GM11168 (cell line): ENCODE measurements around the gene TAS2R43.
"Not testable (repeated sequence)": the region's sequence is repeated elsewhere in the genome, so short reads cannot be mapped to it uniquely, and the experiment has no call there.

Source experiments
- in situ Hi-C: fragments of 300-500 bp; cut with MboI; formaldehyde crosslinking; loops from one replicate; pipeline ENCODE4 v1.12.0; 2022; ENCODE audit warnings: low sequenced_read_pairs; ENCODE audit not compliant: unreplicated experiment

The TAS2R43 gene, protein sequence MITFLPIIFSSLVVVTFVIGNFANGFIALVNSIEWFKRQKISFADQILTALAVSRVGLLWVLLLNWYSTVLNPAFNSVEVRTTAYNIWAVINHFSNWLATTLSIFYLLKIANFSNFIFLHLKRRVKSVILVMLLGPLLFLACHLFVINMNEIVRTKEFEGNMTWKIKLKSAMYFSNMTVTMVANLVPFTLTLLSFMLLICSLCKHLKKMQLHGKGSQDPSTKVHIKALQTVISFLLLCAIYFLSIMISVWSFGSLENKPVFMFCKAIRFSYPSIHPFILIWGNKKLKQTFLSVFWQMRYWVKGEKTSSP

DNA sequence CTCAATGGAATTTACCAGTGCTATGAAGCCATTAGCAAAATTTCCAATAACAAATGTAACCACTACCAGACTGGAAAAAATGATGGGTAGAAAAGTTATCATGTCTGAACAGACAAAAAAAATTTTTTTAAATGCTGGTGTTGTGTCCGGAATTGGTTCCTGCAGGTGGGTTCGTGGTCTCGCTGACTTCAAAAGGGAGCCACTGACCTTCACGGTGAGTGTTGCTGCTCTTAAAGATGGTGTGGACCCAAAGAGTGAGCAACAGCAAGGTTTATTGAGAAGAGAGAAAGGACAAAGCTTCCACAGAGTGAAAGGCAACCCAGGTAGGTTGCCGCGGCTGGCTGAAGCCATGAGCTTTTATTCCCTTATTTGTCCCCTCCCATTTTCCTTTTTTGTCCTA lies at the start of gene TAS2R43:
TSS of gene TAS2R43 (minus strand) at position 186 of the 400 bp plus-strand sequence. CDS start at position 102, 84 bp downstream.
- in situ Hi-C loops = no loop called here

DNA sequence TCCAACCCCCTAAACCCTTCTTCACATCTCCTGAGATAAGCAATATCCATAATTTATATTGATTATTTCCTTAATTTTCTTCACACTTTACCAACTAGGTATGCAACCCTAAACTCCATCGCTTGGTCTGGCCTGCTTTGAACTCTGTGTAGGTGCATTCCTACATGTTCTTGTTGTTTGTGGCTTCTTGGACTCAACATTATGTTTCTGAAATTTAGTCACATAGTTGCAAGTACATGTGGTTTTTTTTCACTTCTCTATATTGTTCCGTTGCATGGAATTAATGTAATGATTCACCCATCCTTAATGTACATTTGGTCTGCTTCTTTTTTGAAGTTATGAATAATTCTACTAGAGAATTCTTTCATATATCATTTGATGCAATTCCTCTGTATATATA lies 44.0 kb upstream of the TAS2R43 start:
- in situ Hi-C loops = no loop called here

DNA sequence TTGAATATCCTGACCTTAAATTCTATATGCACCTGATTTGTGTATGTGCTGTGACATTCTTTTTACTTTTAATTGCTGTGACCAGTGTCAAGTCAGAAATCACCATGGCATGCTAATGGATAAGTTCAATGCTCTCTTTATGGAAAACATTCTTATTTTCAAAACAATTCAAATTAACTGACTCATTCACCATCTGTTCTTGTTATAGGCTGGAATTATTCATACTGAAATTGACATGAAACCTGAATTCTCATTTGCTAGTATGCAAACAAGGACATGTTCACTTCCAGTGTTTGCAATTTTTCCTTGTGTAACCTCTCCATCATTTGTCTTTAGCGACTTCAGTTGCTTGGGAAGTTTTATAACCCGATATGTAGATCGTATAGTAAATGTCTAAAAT lies 42.2 kb upstream of the TAS2R43 start, which contains the start of gene TAS2R30:
TSS of gene TAS2R30 (minus strand) at position 340 of the 400 bp plus-strand sequence. CDS start 400 bp downstream, outside the sequence.
- in situ Hi-C loops = no loop called here

DNA sequence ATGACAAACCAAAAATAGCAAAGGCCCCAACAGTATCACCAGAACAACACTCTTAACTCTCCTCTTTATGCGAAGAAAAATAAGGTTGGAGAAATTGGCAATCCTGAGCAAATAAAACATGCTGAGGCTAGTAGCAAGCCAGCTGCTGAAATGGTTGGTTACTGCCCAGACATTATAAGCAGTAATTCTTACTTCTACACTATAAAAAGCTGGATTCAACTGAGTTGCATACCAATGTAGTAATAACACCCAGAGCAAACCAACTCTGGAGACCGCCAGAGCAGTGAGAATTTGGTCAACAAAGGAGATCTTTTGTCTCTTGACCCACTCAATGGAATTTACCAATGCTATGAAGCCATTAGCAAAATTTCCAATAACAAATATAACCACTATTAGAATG lies 41.7 kb upstream of the TAS2R43 start:
- in situ Hi-C loops = no loop called here

DNA sequence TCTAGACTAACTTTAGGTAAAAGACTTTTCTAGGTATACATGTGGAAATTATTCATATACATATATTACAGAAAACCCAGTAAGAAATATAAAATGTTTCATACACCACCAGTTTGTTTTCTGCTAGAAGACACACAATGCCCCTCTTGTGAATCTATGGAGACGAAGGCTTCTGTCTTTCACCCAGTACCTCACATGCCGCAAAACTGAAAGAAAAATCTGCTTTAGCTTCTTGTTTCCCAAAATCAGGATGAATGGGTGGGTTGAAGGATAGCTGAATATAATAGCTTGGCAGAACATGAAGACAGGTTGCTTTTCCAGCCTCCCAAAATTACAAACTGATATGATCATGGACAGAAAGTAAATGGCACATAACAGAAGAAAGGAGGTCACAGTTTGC lies 41.0 kb upstream of the TAS2R43 start:
- in situ Hi-C loops = no loop called here

DNA sequence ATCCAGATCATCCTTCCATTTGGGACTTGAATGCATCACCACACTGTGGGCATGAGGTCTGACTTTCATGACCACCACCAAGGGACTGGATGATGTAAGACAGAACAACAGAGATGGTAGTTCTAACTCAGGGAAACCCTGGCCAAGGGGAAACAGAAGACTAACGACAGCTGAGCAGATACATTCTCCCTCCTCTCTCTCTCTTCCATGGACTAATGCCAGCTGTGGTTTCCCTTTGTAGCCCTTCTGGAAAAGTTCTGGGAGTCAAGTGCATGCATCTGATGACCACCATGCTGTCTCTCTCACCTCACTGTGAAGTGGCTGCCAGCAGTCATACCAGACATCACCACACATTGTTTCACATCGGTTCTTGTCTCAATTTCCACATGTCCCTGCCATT lies 38.9 kb upstream of the TAS2R43 start:
- in situ Hi-C loops = no loop called here

DNA sequence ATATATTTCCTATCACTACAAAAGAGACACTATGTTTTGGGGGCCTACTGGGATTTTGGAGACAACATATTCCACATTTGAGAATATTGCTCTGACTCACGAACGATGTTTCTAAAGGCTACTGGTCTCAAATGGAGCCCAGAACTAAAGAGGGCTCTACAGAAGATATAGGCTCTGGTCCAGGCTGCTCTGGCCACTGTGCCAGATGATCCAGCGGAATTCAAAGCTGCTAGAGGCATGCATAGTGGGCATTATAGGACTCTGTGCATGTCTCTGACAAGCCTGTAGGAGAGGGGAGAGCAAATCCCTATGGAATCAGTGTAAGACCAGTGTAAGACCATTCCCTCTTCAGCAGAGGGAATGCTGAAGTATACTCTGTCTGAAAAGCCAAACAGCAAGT lies 38.3 kb upstream of the TAS2R43 start:
- in situ Hi-C loops = no loop called here

DNA sequence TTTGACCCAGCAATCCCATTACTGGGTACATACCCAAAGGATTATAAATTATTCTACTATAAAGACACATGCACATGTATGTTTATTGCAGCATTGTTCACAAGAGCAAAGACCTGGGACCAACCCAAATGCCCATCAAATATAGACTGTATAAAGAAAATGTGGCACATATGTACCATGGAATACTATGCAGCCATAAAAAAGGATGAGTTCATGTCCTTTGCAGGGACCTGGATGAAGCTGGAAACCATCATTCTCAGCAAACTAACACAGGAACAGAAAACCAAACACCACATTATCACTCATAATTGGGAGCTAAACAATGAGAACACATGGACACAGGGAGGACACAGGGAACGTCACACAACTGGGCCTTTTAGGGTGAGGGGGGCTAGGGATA lies 22.0 kb upstream of the TAS2R43 start:
- in situ Hi-C loops = not testable (repeated sequence)

DNA sequence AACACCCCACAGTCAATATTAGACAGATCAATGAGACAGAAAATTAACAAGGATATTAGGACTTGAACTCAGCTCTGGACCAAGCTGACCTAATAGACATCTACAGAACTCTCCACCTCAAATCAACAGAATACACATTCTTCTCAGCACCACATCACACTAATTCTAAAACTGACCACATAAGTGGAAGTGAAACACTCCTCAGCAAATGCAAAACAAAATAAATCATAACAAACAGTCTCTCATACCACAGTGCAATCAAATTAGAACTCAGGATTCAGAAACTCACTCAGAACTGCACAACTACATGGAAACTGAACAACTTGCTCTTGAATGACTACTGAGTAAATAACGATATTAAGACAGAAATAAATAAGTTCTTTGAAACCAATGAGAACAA lies 19.1 kb upstream of the TAS2R43 start:
- in situ Hi-C loops = not testable (repeated sequence)

DNA sequence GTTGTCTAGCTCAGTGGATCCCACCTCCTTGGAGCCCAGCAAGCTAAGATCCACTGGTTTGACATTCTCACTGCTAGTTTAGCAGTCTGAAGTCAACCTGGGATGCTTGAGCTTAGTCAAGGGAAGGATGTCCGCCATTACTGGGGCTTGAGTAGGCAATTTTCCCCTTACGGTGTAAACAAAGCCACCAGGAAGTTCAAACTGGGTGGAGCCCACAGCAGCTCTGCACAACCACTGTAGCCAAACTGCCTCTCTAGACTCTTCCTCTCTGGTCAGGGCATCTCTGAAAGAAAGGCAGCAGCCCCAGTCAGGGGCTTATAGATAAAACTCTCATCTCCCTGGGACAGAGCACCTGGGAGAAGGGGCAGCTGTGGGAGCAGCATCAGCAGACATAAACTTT lies 16.7 kb upstream of the TAS2R43 start:
- in situ Hi-C loops = no loop called here

DNA sequence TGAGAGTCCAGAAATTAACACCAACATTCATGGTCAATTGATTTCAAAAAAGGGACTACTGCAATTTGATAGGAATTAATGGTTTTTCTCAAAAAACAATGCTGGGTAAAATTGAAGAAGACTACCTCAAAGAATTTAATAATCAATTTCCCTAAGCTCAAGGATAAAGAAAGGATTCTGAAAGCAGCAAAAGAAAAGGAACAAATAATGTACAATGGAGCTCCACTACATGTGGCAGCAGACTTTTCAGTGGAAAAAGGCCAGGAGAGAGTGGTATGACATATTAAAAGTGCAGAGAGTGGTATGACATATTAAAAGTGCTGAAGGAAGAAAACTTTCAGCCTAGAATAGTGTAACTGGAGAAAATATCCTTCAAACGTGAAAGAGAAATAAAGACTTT lies 15.6 kb upstream of the TAS2R43 start:
- in situ Hi-C loops = no loop called here

DNA sequence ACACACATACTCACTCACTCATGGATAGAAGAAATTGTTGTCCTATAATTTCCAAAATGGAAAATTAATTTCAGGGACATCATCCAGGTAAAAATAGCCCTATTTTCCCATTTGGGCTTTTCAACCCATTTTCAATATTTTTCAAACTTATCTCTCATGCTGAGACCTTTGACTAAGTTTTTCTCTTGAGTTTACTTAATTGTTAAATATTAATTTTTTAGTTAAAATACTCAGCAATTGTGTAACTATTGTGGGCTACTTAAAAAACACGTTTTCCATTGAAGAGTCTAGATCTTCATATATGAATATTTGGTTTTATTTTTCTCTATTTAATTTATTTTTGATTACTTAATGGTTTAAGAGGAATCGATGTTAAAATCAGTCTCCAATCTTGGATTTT lies 14.2 kb upstream of the TAS2R43 start:
- in situ Hi-C loops = no loop called here

DNA sequence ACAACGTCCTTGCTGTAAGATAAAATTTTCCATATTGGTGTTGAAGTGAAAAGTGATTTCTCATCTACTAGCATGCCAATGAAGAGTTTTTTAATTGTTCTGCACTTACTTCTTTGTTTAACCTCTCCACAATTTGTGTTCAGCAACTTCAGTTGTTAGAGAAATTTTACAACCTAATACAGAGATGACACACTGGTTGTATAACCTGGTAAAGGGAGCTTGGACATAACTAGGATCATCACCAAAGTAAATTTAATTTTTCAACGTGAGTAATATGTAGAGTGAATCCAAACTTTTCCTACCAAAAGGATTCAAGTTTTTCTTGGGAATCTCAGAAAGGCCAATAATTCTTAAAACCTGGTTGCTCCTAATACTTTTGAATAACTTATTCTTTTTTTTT lies 13.4 kb upstream of the TAS2R43 start:
- in situ Hi-C loops = no loop called here

DNA sequence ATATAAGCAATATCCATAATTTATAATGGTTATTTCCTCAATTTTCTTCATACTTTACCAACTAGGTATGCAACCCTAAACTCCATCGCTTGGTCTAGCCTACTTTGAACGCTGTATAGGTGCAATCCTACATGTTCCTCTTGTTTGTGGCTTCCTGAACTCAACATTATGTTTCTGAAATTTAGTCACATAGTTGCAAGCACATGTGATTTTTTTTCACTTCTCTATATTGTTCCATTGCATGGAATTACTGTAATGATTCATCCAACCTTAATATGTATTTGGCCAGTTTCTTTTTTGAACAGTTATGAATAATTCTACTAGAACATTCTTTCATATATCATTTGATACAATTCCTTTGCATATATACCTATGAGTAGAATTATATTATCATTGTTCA lies 2.8 kb upstream of the TAS2R43 start:
- in situ Hi-C loops = not testable (repeated sequence)

DNA sequence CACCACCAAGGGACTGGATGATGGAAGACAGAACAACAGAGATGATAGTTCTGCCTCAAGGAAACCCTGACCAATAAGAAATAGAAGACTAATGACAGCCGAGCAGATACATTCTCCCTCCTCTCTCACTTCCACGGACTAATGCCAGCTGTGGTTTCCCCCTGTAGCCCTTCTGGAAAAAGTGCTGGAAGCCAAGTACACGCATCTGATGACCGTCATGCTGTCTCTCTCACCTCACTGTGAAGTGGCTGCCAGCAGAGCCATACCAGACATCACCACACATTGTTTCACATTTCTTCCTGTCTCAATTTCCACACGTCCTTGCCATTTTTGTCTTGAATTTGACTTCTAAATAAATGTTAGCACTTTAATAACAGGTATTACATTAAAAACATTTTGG lies 2.9 kb downstream of the TAS2R43 start:
- in situ Hi-C loops = no loop called here

DNA sequence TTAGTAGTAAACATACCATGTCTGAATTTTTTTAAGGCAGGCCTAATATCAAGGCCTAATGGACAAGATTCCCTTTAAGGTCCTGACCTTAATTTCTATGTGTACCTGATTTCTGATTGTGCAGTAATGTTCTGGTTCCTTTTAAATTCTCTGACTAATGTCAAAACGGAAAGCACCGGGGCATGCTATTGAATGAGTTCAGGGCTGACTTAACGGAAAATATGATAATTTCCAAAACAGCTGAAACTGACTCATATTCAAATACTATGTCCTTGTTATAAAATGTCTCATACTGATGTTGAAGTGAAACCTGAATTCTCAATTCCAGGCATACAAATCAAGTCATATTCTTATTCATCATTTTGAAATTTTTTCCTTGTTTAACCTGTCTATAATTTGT lies 6.7 kb downstream of the TAS2R43 start:
- in situ Hi-C loops = no loop called here

DNA sequence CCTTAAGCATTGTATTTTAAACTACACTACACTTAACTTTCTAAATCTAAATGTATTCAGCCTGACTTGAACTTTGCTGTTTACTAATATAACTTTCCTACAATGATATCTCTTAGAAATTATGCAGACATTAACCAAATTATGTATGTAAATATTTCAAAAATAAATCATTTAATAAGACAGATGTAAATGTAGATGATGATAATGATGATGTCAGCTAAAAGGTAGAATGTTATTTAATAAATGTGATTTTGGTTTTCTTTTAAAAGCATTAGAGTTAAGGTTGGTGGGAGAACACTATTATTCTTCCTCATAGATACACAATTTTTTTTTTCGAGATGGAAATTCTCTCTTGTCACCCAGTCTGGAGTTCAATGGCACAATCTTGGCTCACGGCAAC lies 10.1 kb downstream of the TAS2R43 start:
- in situ Hi-C loops = no loop called here

DNA sequence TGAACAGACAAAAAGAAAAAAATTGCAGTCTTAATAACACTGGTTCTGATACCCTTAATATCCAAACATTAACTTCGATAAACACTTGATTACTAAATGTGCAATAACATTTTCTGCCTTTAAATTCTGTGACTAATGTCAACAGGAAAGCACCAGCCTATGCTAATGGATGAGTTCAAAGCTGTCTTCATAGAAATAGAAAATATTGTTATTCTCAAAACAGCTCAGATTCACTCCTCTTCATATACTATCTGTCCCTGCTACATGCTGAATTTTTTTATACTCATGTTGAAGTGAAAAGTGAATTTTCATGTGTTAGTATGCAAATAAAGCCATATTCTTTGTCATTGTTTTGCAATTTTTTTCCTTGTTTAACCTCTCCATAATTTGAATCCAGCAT lies 13.9 kb downstream of the TAS2R43 start:
- in situ Hi-C loops = no loop called here

DNA sequence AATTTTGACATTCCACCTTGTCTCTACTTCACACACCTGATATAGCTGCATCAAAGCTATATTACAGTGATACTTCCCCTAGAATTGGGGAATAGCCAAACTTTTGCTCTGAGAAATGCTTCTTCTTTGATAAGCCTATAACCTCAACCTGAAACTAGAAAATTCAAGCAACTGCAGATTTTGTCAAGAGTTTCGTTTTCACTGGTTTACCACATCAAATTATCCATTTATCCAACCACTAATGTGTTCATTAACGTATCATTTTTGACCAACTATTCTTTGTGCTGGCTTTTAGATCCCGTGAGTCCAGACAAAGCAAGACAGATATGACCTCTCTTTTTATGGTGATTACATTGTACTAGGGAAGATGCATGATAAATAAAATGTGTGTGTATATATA lies 16.5 kb downstream of the TAS2R43 start:
- in situ Hi-C loops = no loop called here

DNA sequence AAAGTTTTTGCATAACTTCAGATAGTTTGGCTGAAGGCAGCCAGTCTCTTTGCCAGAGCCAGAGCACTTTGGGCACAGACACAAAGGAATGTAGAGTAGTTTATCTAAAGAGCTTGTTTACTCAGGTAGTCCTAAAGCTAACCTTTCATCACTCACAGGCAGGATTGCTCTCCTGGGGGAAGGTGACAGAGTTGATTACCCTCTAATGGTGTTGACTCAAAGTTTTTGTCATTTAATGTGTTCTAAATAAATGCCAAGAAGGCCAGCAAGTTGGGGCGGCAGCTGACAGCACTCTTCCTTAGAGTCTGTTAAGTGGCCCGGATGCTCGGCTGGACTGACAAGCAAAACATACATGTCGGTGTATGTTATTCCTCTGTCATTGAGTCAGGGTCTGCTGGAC lies 20.7 kb downstream of the TAS2R43 start:
- in situ Hi-C loops = loop anchor here (5.0 kb wide), 1 partner anchor 54 kb away; no protein-coding TSS in a partner anchor

DNA sequence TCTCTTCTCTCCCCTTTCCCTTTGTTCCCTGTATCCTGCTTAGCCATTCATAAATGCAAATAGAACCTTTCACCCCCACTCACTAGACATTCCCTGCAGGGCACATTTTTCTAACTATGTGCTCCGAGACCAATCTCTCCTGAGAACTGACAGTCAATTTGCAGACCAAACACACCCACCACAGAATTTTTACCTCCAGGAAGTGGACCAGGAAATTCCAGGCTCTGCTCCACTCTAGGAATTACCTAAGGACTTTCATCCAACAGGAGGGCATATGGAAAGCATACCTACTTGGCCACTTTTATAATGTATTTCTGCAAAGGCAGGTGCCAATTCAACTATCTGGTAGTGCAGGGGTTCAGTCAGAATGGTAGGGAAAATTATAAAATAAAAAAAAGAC lies 21.1 kb downstream of the TAS2R43 start:
- in situ Hi-C loops = loop anchor here (5.0 kb wide), 1 partner anchor 54 kb away; no protein-coding TSS in a partner anchor

DNA sequence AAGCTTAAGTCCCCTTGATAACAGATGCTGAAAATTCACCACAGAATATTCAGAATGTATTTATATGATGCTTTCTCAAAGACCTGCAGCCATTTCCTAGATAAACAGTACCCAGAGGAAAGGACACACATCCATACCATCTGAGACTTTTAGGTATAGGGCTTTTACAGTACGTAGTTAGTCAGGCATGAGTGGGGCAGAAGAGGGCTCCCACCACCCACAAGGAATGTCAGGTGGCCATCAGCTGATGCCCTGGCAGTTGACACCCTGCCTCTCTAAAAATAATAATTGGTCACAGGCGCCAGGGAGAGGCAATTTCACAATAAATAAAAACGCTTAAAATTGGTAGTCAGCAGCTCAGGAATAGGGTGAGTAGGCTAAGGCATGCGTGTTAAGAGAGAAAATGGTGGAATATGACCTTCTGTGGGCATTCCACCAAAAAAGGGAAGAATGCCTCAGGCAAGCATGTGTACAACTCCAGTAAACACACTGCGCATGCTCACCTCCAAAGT lies 22.2 kb downstream of the TAS2R43 start:
- in situ Hi-C loops = loop anchor here (5.0 kb wide), 1 partner anchor 53 kb away; no protein-coding TSS in a partner anchor
